OCI-LY1 (cell line): ENCODE measurements around the gene CRYBB1.

Experiments
- H2AFZ ChIP-seq: fragments of 200-600 bp; sonication (generic), shearing (Covaris generic); 2 replicates; pipeline ENCODE4 v1.6.0; 2014; ENCODE audit warnings: antibody characterized with exemption, mild to moderate bottlenecking, low read length
- H3F3A ChIP-seq: fragments of 200-600 bp; sonication (generic), shearing (Covaris generic); 2 replicates; pipeline ENCODE4 v1.6.0; 2014; ENCODE audit warnings: mild to moderate bottlenecking, antibody characterized with exemption, low read length, moderate library complexity; ENCODE audit not compliant: insufficient read depth
- H3K27ac ChIP-seq: fragments of 200-600 bp; sonication (generic); 2 replicates; pipeline ENCODE4 v1.5.1; 2014; ENCODE audit warnings: low read length, mixed run types, mild to moderate bottlenecking, low read depth; ENCODE audit not compliant: poor library complexity, severe bottlenecking
- H3K27me3 ChIP-seq: fragments of 200-600 bp; sonication (generic); 2 replicates; pipeline ENCODE4 v1.6.0; 2014; ENCODE audit warnings: antibody characterized with exemption, mild to moderate bottlenecking, low read length, moderate library complexity; ENCODE audit not compliant: insufficient read depth
- H3K36me3 ChIP-seq: fragments of 200-600 bp; sonication (generic); 2 replicates; pipeline ENCODE4 v1.6.1; 2014; ENCODE audit warnings: mild to moderate bottlenecking, antibody characterized with exemption, low read length, moderate library complexity, mixed read lengths; ENCODE audit not compliant: insufficient read depth
- H3K4me1 ChIP-seq: fragments of 200-600 bp; sonication (generic); 2 replicates; pipeline ENCODE4 v1.5.1; 2014; ENCODE audit warnings: mild to moderate bottlenecking, low read length, moderate library complexity; ENCODE audit not compliant: insufficient read depth, severe bottlenecking
- H3K4me2 ChIP-seq: fragments of 200-600 bp; sonication (generic), shearing (Covaris generic); 2 replicates; pipeline ENCODE4 v1.6.1; 2014; ENCODE audit warnings: low read length
- H3K4me3 ChIP-seq: fragments of 200-600 bp; sonication (generic); 2 replicates; pipeline ENCODE4 v1.5.1; 2014; ENCODE audit warnings: low read length, low read depth, mild to moderate bottlenecking, mixed read lengths; ENCODE audit not compliant: poor library complexity, severe bottlenecking
- H3K79me2 ChIP-seq: fragments of 200-600 bp; shearing (Covaris generic); 2 replicates; pipeline ENCODE4 v1.6.1; 2016; ENCODE audit warnings: mixed run types, low read length, mixed read lengths; ENCODE audit not compliant: insufficient read depth
- H3K9ac ChIP-seq: fragments of 200-600 bp; sonication (generic), shearing (Covaris generic); 2 replicates; pipeline ENCODE4 v1.6.1; 2014; ENCODE audit warnings: mild to moderate bottlenecking, low read length, mixed read lengths
- H3K9me2 ChIP-seq: fragments of 200-600 bp; sonication (generic), shearing (Covaris generic); 2 replicates; pipeline ENCODE4 v1.6.1; 2014; ENCODE audit warnings: low read depth, mild to moderate bottlenecking, low read length, mixed read lengths
- H3K9me3 ChIP-seq: fragments of 200-600 bp; shearing (Covaris generic); 2 replicates; pipeline ENCODE4 v1.6.1; 2014; ENCODE audit warnings: low read length, mixed read lengths
- H4K20me1 ChIP-seq: fragments of 200-600 bp; sonication (generic), shearing (Covaris generic); 2 replicates; pipeline ENCODE4 v1.6.0; 2016; ENCODE audit warnings: mild to moderate bottlenecking, low read length; ENCODE audit not compliant: insufficient read depth
- CTCF ChIP-seq: fragments of 200-600 bp; sonication (generic), shearing (Covaris generic); IDR thresholded peaks from 2 replicates; pipeline ENCODE4 v1.5.1; 2017; ENCODE audit warnings: mild to moderate bottlenecking, antibody characterized with exemption, low read length, moderate library complexity, mixed read lengths
- EZH2 ChIP-seq: fragments of 200-600 bp; sonication (generic), shearing (Covaris generic); IDR thresholded peaks from 2 replicates; pipeline ENCODE4 v1.8.0; 2017; ENCODE audit warnings: borderline replicate concordance, mixed run types, mild to moderate bottlenecking, antibody characterized with exemption, low read length, moderate library complexity, mixed read lengths

CRYBB1 gene

GRCh38 chr22:26619510-26619909 lies 1.7 kb upstream of the CRYBB1 start:
- no peaks in the 10 kb centered on the region for H4K20me1 ChIP-seq
- H3K4me3 ChIP-seq = no peak overlapping the region
- TF ChIP-seq EZH2 (no peak), CTCF (no peak)
- no peak overlapping the region for H3K27ac ChIP-seq
- no peaks in the 10 kb centered on the region for H3K9me3 ChIP-seq
- H3K4me2 ChIP-seq = no peak overlapping the region
- no peaks in the 10 kb centered on the region for H3F3A ChIP-seq
- no peak overlapping the region for H2AFZ ChIP-seq
- H3K9ac ChIP-seq = no peak overlapping the region
- H3K4me1 ChIP-seq = peaks cover 23% of the 10 kb centered on the region
- no peaks in the 10 kb centered on the region for H3K79me2 ChIP-seq
- H3K36me3 ChIP-seq = no peaks in the 10 kb centered on the region
- no peaks in the 10 kb centered on the region for H3K27me3 ChIP-seq
- H3K9me2 ChIP-seq = no peaks in the 10 kb centered on the region

DNA sequence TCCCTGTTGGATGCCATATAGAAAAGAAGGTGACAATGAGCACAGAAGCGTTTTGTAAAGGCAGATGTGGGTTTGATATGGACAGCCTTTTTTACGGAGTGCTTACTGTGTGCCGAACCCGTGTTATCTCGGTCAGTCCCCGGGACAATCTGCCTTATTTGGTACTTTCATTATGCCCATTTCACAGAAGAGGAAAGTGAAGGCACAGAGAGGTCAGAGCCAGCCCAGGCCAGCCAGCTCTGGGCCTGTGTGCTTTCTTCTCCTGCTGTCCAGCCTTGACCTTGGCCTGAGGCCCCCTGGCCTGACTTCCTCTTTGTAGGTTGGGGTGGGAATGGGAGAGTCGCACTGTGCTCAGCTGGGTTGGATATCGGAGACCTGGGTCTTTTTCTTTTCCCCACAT lies 628 bp upstream of the CRYBB1 start:
- no peak overlapping the region for H3K9ac ChIP-seq
- H3K79me2 ChIP-seq = no peaks in the 10 kb centered on the region
- H2AFZ ChIP-seq = no peak overlapping the region
- H3K4me3 ChIP-seq = no peak overlapping the region
- H3K4me2 ChIP-seq = no peak overlapping the region
- H3K36me3 ChIP-seq = no peaks in the 10 kb centered on the region
- no peak overlapping the region for H3K27ac ChIP-seq
- H3K9me3 ChIP-seq = no peaks in the 10 kb centered on the region
- no peaks in the 10 kb centered on the region for H3K27me3 ChIP-seq
- no peak for TF ChIP-seq CTCF
- TF ChIP-seq EZH2 = no peak
- H3K9me2 ChIP-seq = no peaks in the 10 kb centered on the region
- no peaks in the 10 kb centered on the region for H4K20me1 ChIP-seq
- H3K4me1 ChIP-seq = peaks cover 23% of the 10 kb centered on the region
- no peaks in the 10 kb centered on the region for H3F3A ChIP-seq

- Histone ChIP-seq H3K4me3 (no peak overlapping the region), H3K9ac (no peak overlapping the region), H3K36me3 (no peaks in the 10 kb centered on the region), H3K27me3 (no peaks in the 10 kb centered on the region), H3K9me2 (no peaks in the 10 kb centered on the region), H3F3A (no peaks in the 10 kb centered on the region), H3K27ac (no peak overlapping the region), H3K79me2 (no peaks in the 10 kb centered on the region), H2AFZ (no peak overlapping the region), H4K20me1 (no peaks in the 10 kb centered on the region), H3K4me1 (peaks cover 23% of the 10 kb centered on the region), H3K9me3 (no peaks in the 10 kb centered on the region), H3K4me2 (no peak overlapping the region)
- TF ChIP-seq EZH2 (no peak), CTCF (no peak)
Measured at GRCh38 chr22:26616650-26617049, 1.2 kb downstream of the CRYBB1 start.
